NCI-H2107 treated with DMSO at 0.1 percent for 48 hours (cell line): ENCODE data around the gene IPCEF1.
"Not testable (repeated sequence)": the region's sequence is repeated elsewhere in the genome, so short reads cannot be mapped to it uniquely, and the experiment has no call there.

Experiments
- DNase-seq: peaks from one replicate; lab custom pipeline; 2025; ENCODE audit not compliant: unreplicated experiment; lab: John Stamatoyannopoulos, UW

The IPCEF1 gene

DNA sequence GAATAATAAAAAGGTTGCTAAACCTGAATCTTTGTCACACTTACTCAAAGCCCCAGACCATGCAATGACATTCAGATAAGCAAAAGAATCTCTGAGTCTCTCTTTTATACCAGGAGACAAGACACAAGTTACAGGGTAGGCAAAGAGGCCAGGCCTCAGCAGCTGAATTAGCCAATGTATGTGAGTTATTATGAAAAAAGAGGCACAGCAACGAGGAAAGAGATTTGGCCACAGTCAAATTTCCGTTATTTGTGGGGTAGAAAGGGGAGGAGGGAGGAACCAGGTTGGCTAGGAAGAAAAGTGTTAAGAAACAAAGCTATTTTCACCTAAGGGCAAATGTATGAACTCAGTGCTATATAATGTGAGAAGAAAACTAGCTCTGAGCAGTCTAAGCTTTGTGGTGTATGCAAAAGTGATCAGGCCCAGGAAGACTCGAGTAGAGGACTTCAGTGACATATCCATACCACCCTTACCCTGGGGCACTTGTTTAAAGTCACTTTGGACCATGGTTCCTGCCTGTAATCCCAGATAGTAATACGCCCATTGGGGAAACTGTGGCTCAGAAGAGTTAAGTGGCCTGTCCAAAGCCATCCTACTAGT is 19.1 kb downstream of the IPCEF1 start:
- DNase-seq, result no peak

DNA sequence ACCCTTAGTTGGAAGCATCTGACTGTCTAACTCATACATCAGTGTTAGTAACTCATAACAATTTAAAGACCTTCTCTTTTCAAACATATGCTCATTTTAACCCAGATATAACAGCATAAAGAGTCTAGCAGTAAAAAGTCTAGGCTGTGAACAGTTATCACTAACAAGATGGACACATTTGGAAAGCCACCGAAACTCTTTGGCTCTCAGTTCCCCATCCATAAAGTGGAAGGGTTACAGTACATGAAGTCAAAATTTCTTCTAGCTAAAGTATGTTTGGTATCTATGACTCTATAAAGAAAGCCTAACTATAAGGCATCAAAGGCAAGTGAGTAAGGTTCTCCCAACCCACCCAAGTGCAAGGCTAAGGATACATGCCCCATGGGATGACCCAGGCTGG is 22.5 kb downstream of the IPCEF1 start:
- DNase-seq, result not testable (repeated sequence)

DNA sequence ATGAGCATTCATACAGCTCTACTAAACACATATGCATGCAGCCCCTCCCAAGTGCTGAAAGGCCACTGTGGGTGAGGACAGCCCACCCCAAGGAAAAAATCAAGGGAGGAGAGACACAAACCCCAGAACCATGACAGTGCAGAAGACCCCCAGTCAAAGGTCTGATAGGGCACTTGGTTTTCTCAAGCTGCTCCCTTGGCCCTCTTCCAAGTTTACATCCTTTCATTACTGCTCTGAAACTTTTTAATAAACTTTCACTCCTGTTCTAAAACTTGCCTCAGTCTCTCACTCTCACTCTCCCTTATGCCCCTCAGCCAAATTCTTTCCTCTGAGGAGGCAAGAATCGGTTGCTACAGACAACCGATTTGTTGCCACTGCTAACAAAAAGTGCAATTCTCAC is 24.9 kb downstream of the IPCEF1 start:
- DNase-seq, result no peak

DNA sequence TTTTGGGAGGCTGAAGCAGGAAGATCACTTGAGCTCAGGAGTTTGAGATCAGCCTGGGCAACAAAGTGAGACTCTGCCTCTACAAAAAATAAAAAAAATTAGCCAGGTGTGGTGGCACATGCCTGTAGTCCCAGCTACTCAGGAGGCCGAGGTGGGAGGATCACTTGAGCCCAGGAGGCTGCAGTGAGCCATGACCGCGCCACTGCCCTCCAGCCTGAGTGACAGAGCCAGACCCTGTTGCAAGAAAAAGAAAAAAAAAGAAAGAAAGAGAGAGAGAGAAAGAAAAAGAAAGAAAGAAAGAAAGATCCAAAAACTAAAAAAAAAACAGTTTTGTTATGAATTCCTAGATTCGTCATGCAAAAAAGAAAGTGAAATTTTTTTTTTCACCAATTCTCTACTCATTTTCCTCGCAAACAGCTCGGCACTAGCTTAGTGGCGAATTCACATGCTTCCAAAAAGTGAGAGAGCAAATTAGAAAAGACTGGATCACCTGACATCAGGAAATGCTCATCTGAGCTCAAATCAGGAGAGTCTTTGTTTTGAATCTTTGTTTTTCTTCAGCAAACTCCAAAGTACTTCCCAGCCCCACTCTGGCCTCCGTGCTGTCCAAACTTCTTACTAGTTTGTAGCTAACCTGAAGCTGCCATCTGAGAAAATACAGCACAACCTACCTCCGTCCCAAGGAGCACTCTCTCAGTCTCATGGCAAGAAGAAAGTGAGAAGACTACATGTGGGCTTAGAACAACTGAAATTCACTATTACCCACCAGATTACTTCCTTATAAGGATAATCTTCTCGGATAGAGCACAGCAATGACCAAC is 27.0 kb downstream of the IPCEF1 start:
- DNase-seq, result no peak

DNA sequence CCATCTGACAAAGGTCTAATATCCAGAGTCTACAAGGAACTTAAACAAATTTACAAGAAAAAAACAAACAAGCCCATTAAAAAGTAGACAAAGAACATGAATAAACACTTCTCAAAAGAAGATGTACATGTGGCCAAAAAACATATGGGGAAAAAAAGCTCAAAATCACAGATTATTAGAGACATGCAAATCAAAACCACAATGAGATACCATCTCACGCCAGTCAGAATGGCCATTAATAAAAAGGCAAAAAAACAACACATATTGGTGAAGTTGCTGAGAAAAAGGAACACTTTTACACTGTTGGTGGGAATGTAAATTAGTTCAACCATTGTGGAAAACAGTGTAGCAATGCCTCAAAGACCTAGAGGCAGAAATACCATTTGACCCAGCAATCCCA is 29.3 kb downstream of the IPCEF1 start:
- not testable (repeated sequence) for DNase-seq

DNA sequence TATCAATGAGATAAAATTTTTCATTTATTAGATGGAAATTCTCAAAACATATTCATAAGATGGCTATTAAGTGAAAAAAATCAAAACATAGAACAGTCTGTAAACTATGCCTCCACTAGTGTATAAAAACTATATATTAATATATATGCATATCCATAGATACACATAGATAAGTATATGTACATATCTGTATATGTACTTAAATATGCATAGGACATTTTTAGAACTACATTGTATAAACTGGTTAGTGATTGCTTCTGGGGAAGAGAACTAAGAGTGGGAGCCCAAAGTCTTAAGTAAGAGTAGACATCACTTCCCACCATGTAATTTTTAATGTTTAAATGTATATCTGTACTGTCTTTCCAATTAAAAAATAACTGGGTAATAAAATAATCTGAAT is 31.5 kb downstream of the IPCEF1 start:
- no peak for DNase-seq

DNA sequence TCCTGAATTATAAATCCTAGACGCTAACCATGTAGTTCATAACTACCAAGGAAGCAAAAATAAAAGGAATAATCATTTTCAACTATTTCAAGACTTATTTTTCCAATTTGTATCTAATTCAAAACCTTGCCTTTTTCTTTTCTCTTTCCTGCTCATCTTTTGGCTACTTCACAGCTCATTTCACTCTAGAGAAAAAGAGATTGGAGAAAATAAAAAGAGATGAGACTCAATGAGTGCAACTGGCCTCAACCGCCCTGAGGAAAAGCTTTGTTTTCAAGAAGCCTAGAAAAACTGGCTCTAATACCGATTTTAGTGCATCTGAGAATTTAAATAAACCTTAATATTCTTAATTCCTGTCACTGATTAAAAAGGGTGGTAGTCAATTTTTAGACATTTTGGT is 36.4 kb downstream of the IPCEF1 start:
- no peak for DNase-seq

DNA sequence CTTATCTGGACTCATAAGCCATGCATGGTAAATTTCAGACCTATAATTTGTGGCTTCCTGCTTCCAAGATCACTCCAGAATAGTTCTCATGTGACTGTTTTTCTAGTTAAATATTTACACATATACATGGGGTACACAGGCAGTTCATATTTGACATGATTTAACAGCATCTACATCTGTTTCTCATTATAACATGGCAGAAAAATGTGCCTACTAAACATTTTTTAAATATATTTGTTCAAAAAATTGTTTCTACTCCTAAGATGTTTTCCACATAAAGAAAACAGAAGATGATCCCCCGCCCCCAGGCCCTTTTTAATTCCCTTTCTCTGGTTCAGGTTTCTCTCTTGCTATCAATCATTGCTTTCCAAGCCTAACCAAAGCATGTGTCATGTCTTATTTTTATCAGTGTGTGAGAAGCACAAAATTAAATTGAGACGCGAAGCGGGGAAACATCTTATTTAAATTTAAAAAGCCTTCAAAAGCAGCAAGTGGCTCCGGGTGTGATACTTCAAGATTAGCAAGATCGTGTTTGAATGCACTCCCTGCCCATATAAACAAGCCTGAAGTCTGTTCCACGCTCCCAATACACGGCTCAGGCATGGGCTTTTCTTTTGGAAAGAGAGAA is 37.3 kb downstream of the IPCEF1 start:
- DNase-seq, result no peak

DNA sequence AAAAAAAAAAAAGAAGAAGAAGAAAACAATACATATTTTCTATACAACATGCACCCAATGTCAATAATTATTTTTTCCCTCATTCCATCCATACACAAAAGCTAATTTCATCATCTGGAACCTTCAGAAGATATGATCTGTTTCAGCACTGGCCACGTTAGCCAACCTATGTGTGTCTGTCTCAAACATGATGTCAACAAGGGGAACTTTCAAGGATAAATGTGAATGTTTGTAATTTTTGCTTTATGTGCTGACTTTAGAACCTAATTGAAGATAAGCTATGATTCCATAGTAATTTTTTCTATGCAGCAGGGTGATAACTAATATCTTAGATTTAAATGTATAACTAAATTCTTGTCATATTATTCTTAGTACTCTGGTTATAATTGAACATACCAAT is 37.9 kb downstream of the IPCEF1 start:
- no peak for DNase-seq

DNA sequence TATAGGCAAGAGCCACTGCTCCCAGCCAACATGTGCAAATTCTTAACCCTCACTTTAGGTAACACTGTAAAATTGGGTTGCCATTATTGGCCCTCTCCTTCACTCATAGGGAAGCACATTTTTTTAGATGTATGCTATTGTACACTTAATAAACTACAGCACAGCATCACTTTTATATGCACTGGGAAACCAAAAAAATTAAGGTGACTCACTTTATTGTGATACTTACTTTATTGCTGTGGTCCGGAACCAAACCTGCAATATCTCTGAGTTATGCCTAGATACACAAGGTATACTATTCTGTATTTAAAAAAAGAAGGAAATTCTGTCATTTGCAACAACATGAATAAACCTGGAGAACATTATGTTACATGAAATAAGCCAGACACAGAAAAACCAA is 40.5 kb downstream of the IPCEF1 start:
- no peak for DNase-seq

DNA sequence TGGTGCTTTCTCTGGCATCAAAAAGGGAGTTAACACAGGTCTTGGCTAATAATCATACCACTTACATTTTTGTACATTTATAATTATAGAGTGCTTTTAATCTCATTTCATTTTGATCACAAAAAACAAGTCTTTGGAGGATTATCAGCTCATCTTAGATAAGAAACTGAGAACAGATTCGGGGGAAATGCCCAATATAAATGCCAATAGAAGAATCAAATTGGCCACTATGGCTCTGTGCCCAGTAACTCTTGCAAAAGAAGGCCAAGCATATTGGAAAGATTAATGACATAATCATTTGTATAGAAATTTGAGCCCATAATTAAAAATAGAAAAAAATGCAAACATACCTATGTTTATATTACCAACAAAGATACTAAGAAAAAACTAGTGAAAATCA is 42.5 kb downstream of the IPCEF1 start:
- DNase-seq, result no peak

DNA sequence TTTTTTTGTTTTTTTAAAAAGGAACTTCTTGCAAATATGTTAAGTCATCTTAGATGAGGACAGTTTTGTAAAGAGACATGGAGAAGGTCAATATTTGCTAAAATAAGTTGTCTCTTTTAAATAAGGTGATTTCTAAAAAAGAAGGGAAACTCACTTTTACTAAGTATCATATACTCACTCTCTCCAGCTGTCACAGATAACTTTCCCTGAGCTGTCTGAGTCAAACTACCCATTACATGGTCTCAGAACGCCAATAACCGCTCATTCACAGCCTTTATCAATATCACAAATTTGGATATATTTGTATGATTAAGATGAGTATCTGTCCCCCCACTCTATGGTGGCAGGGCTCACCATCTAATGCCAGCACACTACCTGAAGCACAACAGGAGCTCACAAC is 47.6 kb downstream of the IPCEF1 start:
- DNase-seq, result no peak

DNA sequence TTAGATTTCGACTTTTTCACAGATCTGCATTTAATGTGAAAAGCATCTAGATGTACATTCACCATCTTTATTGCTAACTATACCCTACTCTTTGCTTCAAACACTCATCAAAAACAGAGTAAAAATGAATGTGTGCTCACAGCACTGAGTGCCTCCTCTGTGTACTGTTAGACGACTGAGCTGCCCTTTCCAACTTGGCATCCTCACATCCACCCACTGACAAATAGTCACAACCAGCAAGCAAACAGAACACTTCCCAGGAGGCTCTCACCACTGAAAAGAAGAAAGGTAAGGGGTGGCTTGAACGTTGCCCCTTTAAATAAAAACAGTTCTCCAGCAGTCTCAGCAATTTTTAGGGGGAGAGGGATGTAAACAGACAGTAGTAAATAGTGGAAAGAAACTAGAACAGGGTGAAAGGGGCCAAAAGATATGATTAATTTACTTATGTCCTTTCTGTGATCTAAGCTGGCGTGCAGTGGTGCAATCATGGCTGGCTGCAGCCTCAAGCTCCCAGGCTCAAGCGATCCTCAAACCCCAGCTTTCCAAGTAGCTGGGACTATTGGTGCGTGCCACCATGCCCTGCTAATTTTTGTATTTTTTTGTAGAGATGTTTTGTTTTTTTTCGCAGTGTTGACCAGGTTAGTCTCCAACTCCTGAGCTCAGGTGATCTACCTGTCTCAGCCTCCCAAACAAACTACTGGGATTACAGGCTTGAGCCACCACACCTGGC is 48.7 kb downstream of the IPCEF1 start:
- no peak for DNase-seq

DNA sequence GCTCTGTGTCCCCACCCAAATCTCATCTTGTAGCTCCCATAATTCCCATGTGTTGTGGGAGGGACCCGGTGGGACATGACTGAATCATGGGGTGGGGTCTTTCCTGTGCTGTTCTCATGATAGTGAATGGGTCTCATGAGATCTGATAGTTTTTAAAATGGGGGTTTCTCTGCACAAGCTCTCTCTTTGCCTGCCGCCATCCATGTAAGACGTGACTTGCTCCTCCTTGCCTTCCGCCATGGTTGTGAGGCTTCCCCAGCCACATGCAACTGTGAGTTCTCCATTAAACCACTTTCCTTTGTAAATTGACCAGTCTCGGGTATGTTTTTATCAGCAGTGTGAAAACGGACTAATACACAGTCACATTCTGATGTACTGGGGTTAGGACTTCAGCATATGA is 49.5 kb downstream of the IPCEF1 start:
- not testable (repeated sequence) for DNase-seq

DNA sequence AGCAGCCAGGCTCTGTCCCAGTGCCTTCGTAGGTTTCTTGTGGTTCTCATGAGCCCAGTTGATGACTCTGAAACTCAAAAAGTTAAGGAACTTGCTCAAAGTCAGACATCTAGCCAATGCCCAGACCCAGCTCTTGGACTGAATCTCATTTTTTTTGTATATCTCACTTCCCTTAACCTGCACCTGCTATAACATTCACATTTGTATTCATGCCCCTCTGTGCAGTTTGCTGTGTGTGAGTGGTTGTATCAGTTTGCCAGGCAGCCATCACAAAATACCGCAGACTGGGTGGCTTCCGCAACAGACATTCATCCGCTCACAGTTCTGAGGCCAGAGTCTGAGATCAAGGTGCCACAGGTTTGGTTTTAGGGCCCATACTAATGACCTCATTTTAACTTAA is 49.9 kb downstream of the IPCEF1 start:
- no peak for DNase-seq

DNA sequence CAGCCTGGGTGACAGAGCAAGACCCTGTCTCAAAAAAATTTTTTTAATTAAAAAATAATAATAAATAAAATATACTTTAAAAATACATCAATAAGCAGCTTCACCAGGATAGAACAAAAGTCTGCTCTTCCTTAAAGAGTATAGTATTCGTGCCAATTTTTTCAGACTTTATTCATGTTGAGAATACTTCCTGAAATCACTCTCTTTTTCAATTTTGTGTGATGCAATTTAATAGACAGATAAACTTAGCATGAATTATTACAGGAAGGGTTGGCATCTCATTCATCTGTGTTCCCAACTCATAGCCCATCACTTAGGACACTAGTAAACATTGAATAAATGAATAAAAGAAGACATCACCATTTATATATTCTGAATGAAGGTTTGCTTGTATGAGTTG is 52.4 kb downstream of the IPCEF1 start:
- no peak for DNase-seq

DNA sequence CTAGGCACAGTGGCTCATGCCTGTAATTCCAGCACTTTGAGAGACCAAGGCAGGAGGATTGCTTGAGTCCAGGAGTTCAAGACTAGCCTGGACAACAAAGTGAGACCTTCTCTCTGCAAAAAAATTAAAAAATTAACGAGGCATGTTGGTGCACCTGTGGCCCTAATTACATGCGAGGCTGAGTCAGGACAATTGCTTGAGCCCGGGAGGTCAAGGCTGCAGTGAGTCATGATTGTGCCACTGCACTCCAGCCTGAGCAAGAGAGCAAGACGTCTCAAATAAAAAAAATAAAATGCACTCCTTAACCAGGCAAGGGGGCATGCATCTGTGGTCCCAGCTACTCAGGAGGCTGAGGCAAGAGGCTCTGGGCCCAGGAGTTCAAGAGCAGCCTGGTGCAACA is 53.0 kb downstream of the IPCEF1 start:
- DNase-seq, result not testable (repeated sequence)

DNA sequence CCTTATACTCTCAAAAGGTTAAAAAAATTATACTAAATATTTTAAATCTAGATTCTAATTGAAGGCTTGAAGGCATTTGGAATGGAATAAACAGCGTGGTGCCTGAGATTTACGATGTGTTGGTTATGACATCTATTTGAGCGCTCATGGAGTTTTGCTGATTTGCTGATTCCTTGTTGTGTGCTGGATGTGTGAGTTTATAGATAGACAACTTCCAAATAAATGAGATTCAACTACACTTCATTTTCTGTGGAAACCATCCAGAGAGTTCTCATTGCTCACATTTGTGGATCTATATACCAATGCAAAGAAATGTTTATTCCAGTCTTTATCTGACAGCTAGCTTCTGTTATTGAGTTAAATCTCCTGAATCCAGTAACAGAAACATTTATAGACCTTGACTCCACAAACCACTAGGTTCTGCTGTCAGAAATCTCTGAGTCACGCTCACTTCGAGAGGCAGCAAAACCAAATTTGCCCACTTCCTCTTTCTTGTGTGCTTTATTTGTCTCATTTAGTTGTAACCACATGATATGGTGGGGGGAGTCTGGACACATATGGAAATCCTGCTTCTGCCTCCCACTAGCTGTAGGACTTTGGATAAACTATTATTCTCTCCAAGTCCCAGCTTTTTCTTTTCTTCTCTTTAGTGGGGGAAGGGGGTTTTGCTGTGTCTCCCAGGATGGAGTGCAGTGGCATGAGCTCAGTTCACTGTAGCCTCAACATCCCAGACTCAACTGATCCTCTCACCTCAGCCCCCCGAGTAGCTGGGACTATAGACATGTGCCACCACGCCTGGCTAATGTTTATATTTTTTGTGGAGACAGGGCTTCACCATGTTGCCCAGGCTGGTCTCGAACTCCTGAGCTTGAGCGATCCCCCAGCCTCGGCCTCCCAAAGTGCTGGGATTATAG is 54.5 kb downstream of the IPCEF1 start:
- no peak for DNase-seq

DNA sequence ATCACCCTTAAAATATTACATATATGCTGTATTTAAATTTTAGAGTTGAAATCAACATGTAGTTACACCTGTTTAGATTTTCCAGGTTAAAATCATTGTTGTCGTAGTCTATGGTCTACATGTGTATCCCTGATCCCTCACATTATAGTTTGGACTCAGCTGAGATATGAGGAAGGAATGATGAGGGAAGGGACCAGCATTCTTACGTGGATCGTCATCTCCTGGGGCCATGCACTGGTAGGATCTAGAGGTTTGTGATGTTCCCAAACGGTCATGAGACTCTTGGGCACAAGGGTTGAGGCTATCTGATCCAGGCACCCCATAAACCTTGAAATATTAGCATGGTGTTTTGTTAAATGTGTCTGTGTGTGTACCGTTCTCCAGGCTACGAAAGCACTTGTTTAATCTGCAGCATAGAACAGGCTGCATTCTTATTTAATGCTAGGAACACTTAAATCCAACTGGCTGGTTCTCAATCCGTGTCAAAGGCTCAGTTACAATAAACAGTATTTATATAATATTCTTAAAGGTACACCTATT is 55.4 kb downstream of the IPCEF1 start:
- DNase-seq, result no peak

DNA sequence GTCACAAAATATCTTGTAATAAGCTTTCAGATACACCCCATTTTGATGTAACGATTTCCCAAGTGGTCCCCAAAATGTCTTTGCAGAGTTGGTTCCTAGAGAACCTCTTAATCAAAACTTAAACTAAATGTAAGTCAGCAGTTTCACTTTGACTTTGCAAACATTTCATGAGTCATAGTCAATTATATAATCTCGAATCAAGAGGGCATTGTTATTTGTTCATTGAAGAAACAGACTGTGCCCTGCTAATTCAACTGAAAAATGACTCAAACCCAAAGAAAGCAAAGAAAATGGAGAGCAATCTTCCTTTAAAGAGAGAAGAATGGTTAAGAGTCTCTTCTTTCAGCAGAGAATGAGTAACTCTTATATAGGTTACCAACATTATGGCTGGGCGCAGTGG is 58.3 kb downstream of the IPCEF1 start:
- no peak for DNase-seq
